H1 (cell line): ENCODE measurements around the gene TMEM134. TPM values are rescaled to one million over a fixed set of nuclear protein-coding genes. Genes with fewer than 3 reads are reported as not detected.
A peak's percentile ranks its signal among the peaks of the same experiment; 100 is the strongest.

ENCODE experiments used
- CTCF ChIA-PET: fragments of 300-600 bp; sonication (Branson Sonifier 250); formaldehyde crosslinking; loops from one replicate; lab custom pipeline; 2021; ENCODE audit not compliant: partially characterized antibody; lab: Charles Lee
- POLR2A ChIA-PET: fragments of 300-600 bp; sonication (Branson Sonifier 250); formaldehyde crosslinking; loops from one replicate; lab custom pipeline; 2021; ENCODE audit warnings: inconsistent platforms; ENCODE audit not compliant: partially characterized antibody; lab: Charles Lee
- DNase-seq, 2 experiments: peaks; one replicate each; pipeline versions ENCODE4 v3.0.0 to v3.0.0-alpha.2; 2010 to 2022; ENCODE audit warnings: low spot score in 2 of 2, low read depth in 1 of 2, mixed read lengths in 1 of 2
- FAIRE-seq: peaks from 2 replicates; lab custom pipeline; 2011; peaks lifted over from hg19 to GRCh38; lab: Jason Lieb, UNC
- H2AFZ ChIP-seq: 2 replicates; pipeline ENCODE4 v1.8.1; 2012; ENCODE audit warnings: low read length, inconsistent platforms
- H2AK5ac ChIP-seq: 2 replicates; pipeline ENCODE4 v1.6.1; 2013; ENCODE audit warnings: low read depth, low read length
- H2BK120ac ChIP-seq: replicated peaks from 2 replicates; pipeline ENCODE3; 2013; ENCODE audit warnings: low read depth, low read length, inconsistent platforms
- H2BK12ac ChIP-seq: 2 replicates; pipeline ENCODE4 v1.6.1; 2013; ENCODE audit warnings: low read depth, low read length
- H2BK15ac ChIP-seq: 2 replicates; pipeline ENCODE4 v1.6.1; 2013; ENCODE audit warnings: low read length
- H2BK20ac ChIP-seq: 2 replicates; pipeline ENCODE4 v1.6.1; 2013; ENCODE audit warnings: low read length
- H2BK5ac ChIP-seq: 2 replicates; pipeline ENCODE4 v1.6.1; 2013; ENCODE audit warnings: low read depth, low read length
- H3K14ac ChIP-seq: 2 replicates; pipeline ENCODE4 v1.6.1; 2013; ENCODE audit warnings: inconsistent platforms; ENCODE audit not compliant: insufficient read length
- H3K18ac ChIP-seq: 2 replicates; pipeline ENCODE4 v1.6.1; 2013; ENCODE audit warnings: low read length; ENCODE audit errors: extremely low read depth
- H3K23ac ChIP-seq: 2 replicates; pipeline ENCODE4 v1.6.1; 2013; ENCODE audit warnings: inconsistent platforms; ENCODE audit not compliant: insufficient read length
- H3K23me2 ChIP-seq: 2 replicates; pipeline ENCODE4 v1.6.1; 2013; ENCODE audit warnings: low read depth, low read length
- H3K27ac ChIP-seq: 2 replicates; pipeline ENCODE4 v1.6.1; 2011; ENCODE audit warnings: low read depth, low read length, inconsistent platforms
- H3K27me3 ChIP-seq, 4 experiments: replicated peaks in 1 of 4; 1 replicate in 1 of 4; 2 replicates in 3 of 4; pipeline versions ENCODE4 v1.6.1 to v1.8.1; 2011 to 2013; ENCODE audit warnings: low read length in 3 of 4, mild to moderate bottlenecking in 3 of 4, inconsistent platforms in 2 of 4, mixed read lengths in 2 of 4, moderate library complexity in 1 of 4; ENCODE audit not compliant: control insufficient read depth in 3 of 4, insufficient read depth in 3 of 4; ENCODE audit errors: extremely low read depth in 1 of 4
- H3K36me3 ChIP-seq, 4 experiments: 2 replicates each; pipeline versions ENCODE4 v1.6.1 to v1.8.1; 2011 to 2013; ENCODE audit warnings: mild to moderate bottlenecking in 4 of 4, low read length in 3 of 4, moderate library complexity in 2 of 4, control low read depth in 1 of 4, inconsistent platforms in 1 of 4; ENCODE audit not compliant: insufficient read depth in 4 of 4, control insufficient read depth in 2 of 4
- H3K4ac ChIP-seq: replicated peaks from 2 replicates; pipeline ENCODE3; 2013; ENCODE audit warnings: low read length, low read depth, mixed read lengths, inconsistent platforms; ENCODE audit not compliant: insufficient read length
- H3K4me1 ChIP-seq, 4 experiments: replicated peaks in 1 of 4; 1 replicate in 1 of 4; 2 replicates in 3 of 4; pipeline versions ENCODE4 v1.6.1 to v1.8.1; 2011 to 2013; ENCODE audit warnings: low read length in 3 of 4, inconsistent platforms in 2 of 4, mixed read lengths in 1 of 4; ENCODE audit not compliant: insufficient read depth in 4 of 4, control insufficient read depth in 3 of 4
- H3K4me2 ChIP-seq, 2 experiments: 2 replicates each; pipeline versions ENCODE4 v1.6.1 to v1.8.1; 2011 to 2013; ENCODE audit warnings: low read depth in 2 of 2, low read length in 2 of 2, control low read depth in 1 of 2, inconsistent platforms in 1 of 2, mild to moderate bottlenecking in 1 of 2; ENCODE audit not compliant: insufficient read depth in 1 of 2
- H3K4me3 ChIP-seq, 4 experiments: fragments of 200-600, 300-600 bp in 1 of 4; sonication (generic), shearing (Covaris generic), sonication (Bioruptor Twin) in 1 of 4; 2 replicates each; pipeline versions ENCODE4 v1.5.1 to v1.8.1; 2011 to 2016; ENCODE audit warnings: low read length in 4 of 4, low read depth in 3 of 4, control low read depth in 2 of 4, inconsistent platforms in 2 of 4, mild to moderate bottlenecking in 2 of 4, mixed read lengths in 1 of 4, moderate library complexity in 1 of 4; ENCODE audit not compliant: insufficient read depth in 2 of 4; ENCODE audit errors: extremely low read depth in 1 of 4
- H3K56ac ChIP-seq: replicated peaks from 2 replicates; pipeline ENCODE3; 2013; ENCODE audit warnings: low read depth, mild to moderate bottlenecking, mixed read lengths, low read length, inconsistent platforms; ENCODE audit not compliant: insufficient read length
- H3K79me1 ChIP-seq: 2 replicates; pipeline ENCODE4 v1.6.1; 2013; ENCODE audit warnings: low read depth, low read length, control low read depth
- H3K79me2 ChIP-seq, 2 experiments: 2 replicates each; pipeline versions ENCODE4 v1.6.1 to v1.8.1; 2012 to 2013; ENCODE audit warnings: low read length in 2 of 2, mild to moderate bottlenecking in 2 of 2, inconsistent platforms in 1 of 2; ENCODE audit not compliant: insufficient read depth in 2 of 2, control insufficient read depth in 1 of 2
- H3K9ac ChIP-seq, 4 experiments: replicated peaks in 1 of 4; 1 replicate in 1 of 4; 2 replicates in 3 of 4; pipeline versions ENCODE4 v1.6.1 to v1.8.1; 2011 to 2013; ENCODE audit warnings: low read depth in 3 of 4, low read length in 3 of 4, control low read depth in 2 of 4, mild to moderate bottlenecking in 2 of 4, moderate library complexity in 2 of 4, inconsistent platforms in 1 of 4; ENCODE audit errors: extremely low read depth in 1 of 4
- H3K9me3 ChIP-seq, 2 experiments: 2 replicates each; pipeline versions ENCODE4 v1.6.1 to v1.8.1; 2012 to 2013; ENCODE audit warnings: mild to moderate bottlenecking in 2 of 2, moderate library complexity in 2 of 2, control low read depth in 1 of 2, inconsistent platforms in 1 of 2, low read depth in 1 of 2, low read length in 1 of 2, mixed read lengths in 1 of 2; ENCODE audit not compliant: insufficient read depth in 2 of 2
- H4K20me1 ChIP-seq, 2 experiments: replicated peaks in 1 of 2; 2 replicates each; pipeline versions ENCODE3 to v1.8.1; 2011 to 2013; ENCODE audit warnings: inconsistent platforms in 2 of 2, low read length in 2 of 2, mild to moderate bottlenecking in 1 of 2; ENCODE audit not compliant: insufficient read depth in 2 of 2, control insufficient read depth in 1 of 2
- H4K5ac ChIP-seq: 2 replicates; pipeline ENCODE4 v1.6.1; 2013; ENCODE audit warnings: low read length, low read depth, mixed read lengths, inconsistent platforms; ENCODE audit not compliant: insufficient read length
- H4K8ac ChIP-seq: 2 replicates; pipeline ENCODE4 v1.8.0; 2013; ENCODE audit warnings: mild to moderate bottlenecking, moderate library complexity, low read length, inconsistent platforms; ENCODE audit not compliant: insufficient read depth; ENCODE audit errors: extremely low read depth
- H4K91ac ChIP-seq: replicated peaks from 2 replicates; pipeline ENCODE3; 2013; ENCODE audit warnings: low read length, mixed read lengths, inconsistent platforms; ENCODE audit not compliant: insufficient read length
- POLR2AphosphoS5 ChIP-seq: IDR thresholded peaks from 2 replicates; pipeline ENCODE4 v1.6.1; 2011; ENCODE audit warnings: low read depth, low read length
- POU5F1 ChIP-seq: IDR thresholded peaks from 2 replicates; pipeline ENCODE4 v1.6.1; 2011; ENCODE audit warnings: low read depth, mild to moderate bottlenecking, low read length, moderate library complexity
- RFX5 ChIP-seq: IDR thresholded peaks from 2 replicates; pipeline ENCODE4 v1.6.1; 2011; ENCODE audit warnings: low read depth, low read length, improper control_type of control experiment, borderline replicate concordance
- WGBS, 2 experiments: shearing (Covaris generic) in 1 of 2; methylation state at CpG; one replicate each; pipeline versions ENCODE4 v1.1.6 to v1.1.7; 2013 to 2015; ENCODE audit warnings: low lambda C conversion rate in 2 of 2, mixed read lengths in 2 of 2, inconsistent platforms in 1 of 2, low coverage in 1 of 2, missing lambda C conversion rate in 1 of 2; ENCODE audit not compliant: insufficient replicate concordance in 2 of 2, insufficient coverage in 1 of 2, insufficient read length in 1 of 2; ENCODE audit errors: extremely low coverage in 1 of 2, missing lambda C conversion rate in 1 of 2; 5-methylcytosine and 5-hydroxymethylcytosine counted together
- polyA plus RNA-seq, 7 experiments: library from polyadenylated mRNA; depleted of rRNA in 3 of 7; stranded (reverse) in 5 of 7; unstranded in 2 of 7; fragments of >200 nt in 5 of 7; fragments of 200-250 nt in 2 of 7; gene quantifications; 1 replicate in 5 of 7; 2 replicates in 1 of 7; 4 replicates in 1 of 7; pipeline versions ENCODE4 v1.2.1 to v1.2.3, GENCODE V29; 2011 to 2013; ENCODE audit warnings: missing spikeins in 2 of 7, mixed read lengths in 2 of 7
- total RNA-seq: library from RNA; stranded (reverse); fragmentation: NEBNext Ultra II Directional; extraction: Animal tissue kit (Norgen Biotek cat#: 25700); gene quantifications from 2 replicates; pipeline ENCODE4 v1.2.1, GENCODE V29; 2021

TMEM134 gene
- total and polyA plus RNA-seq, 2 of the 8 experiments (the other 6 are each of a cell fraction or from before 2014, with no cell fraction given), result 32.4 to 229 TPM

GRCh38 chr11:67440229-67441097 lies 28.6 kb downstream of the TMEM134 start:
- H3K9me3 ChIP-seq, result no peaks in the 10 kb centered on the region
- ChIA-PET POLR2A (interaction anchor here (0.7 to 12.5 kb wide), 15 partner anchors 8 to 65 kb away, joined by 3 to 104 read pairs (median 5); partner anchors contain the start of genes CABP4, CARNS1, PITPNM1 and PPP1CA), CTCF (interaction anchor here (0.9 kb wide), 1 partner anchor 100 kb away, joined by 3 read pairs; no protein-coding TSS in a partner anchor)
- H2AFZ ChIP-seq, result no peak overlapping the region
- H3K27me3 ChIP-seq, result no peaks in the 10 kb centered on the region
- H3K23me2 ChIP-seq, result peaks cover 2% of the 10 kb centered on the region; the same call in 1 of the 2 replicates
- WGBS, 2 experiments, result 82% methylated on average over 17 of the region's 17 CpGs; no CpG with 5 or more reads in 1 of the 2 experiments
- H3K18ac ChIP-seq, result no peak overlapping the region
- no peaks in the 10 kb centered on the region for H3K79me2 ChIP-seq
- TF ChIP-seq POLR2AphosphoS5 (peak; percentile 17; the same call in 1 of the 2 replicates), RFX5 (no peak), POU5F1 (no peak)
- H3K56ac ChIP-seq, result no peak overlapping the region
- H3K4ac ChIP-seq, result no peak overlapping the region
- no peak overlapping the region for H3K4me3 ChIP-seq
- H3K36me3 ChIP-seq, result peaks cover 6 to 21% (median 10%) of the 10 kb centered on the region in 4 experiments; a peak in 5 of 8 replicates
- FAIRE-seq, result no peak
- no peak overlapping the region for H4K5ac ChIP-seq
- no peak overlapping the region for H2BK5ac ChIP-seq
- no peak overlapping the region for H2BK120ac ChIP-seq
- H3K27ac ChIP-seq, result no peak overlapping the region
- no peak overlapping the region for H2BK12ac ChIP-seq
- H4K91ac ChIP-seq, result no peak overlapping the region
- peaks cover 4 to 19% of the 10 kb centered on the region in 2 experiments for H4K20me1 ChIP-seq
- no peak overlapping the region for H3K4me2 ChIP-seq
- H3K9ac ChIP-seq, result no peak overlapping the region
- H3K14ac ChIP-seq, result no peak overlapping the region
- H2BK15ac ChIP-seq, result no peak overlapping the region
- H3K4me1 ChIP-seq, result peaks cover 0 to 24% (median 16%) of the 10 kb centered on the region in 4 experiments; a peak in 6 of 7 replicates
- DNase-seq, result no peak
- no peak overlapping the region for H2AK5ac ChIP-seq
- no peak overlapping the region for H2BK20ac ChIP-seq
- H3K79me1 ChIP-seq, result 0 out of 2 replicates have a peak, but pooled peaks cover 2% of the 10 kb centered on the region
- no peak overlapping the region for H4K8ac ChIP-seq
- H3K23ac ChIP-seq, result no peak overlapping the region
